HG03097 (cell line): ENCODE results near the gene CCDC18.
"Not testable (repeated sequence)": the region's sequence is repeated elsewhere in the genome, so short reads cannot be mapped to it uniquely, and the experiment has no call there.

Source experiments
- ATAC-seq: cut with Tn5 transposase; IDR thresholded peaks from one replicate; pipeline ENCODE4 v1.9.1; 2021; ENCODE audit not compliant: unreplicated experiment, low FRiP score

The CCDC18 gene

GRCh38 chr1:93221913-93222312 lies 41.4 kb downstream of the CCDC18 start:
- no peak for ATAC-seq

DNA sequence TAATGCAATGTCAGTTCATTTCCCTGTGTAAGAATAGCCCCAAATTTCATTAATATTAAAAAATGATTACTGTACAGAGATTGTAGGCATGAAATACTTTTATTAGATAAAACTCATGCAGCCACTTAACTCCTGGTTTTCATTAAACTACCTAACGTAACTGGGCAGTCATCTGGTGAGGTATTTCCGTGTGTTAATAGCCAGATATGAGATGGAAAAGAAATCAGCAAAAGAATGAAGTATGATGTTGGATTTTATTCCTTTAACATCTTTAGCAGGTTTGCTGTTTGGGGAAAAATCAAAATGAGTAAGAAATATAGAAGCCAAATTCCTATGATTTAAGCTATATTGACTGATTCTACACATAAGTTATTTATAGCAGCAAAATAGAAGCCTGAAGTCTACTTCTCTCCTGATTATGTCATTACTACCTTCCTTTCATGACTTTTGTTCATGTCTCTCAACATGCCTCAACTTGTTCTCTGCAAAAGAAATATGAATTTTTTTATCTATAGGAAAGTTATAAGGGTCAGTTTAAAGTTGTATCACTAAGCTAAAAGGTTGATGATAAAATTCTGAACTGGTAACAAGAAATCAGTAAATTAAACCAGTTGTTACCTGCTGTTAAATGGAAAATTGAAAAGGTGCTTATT lies 42.6 kb downstream of the CCDC18 start:
- ATAC-seq: no peak

GRCh38 chr1:93235261-93235660 lies 54.7 kb downstream of the CCDC18 start:
- no peak for ATAC-seq

DNA sequence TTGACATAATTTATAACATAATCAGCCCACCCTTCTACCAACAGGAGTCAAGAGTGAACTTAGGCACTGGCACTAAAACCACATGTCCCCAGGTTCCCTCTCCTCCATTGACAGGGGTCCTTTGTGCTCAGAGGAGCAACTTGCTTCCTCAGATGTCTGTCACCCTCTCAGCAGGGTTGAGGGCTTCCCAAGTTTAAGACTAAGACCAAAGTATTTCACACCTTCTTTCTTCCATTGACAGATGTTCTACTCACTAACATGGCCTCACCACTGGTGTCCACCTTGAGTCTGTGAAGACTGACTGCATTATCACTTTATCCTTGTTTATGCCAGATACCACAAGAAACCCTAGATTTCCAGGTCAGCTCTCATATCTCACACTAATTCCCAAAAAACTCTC lies 56.5 kb downstream of the CCDC18 start:
- ATAC-seq: no peak

- no peak for ATAC-seq
Measured at GRCh38 chr1:93238425-93238824, 57.9 kb downstream of the CCDC18 start.

DNA sequence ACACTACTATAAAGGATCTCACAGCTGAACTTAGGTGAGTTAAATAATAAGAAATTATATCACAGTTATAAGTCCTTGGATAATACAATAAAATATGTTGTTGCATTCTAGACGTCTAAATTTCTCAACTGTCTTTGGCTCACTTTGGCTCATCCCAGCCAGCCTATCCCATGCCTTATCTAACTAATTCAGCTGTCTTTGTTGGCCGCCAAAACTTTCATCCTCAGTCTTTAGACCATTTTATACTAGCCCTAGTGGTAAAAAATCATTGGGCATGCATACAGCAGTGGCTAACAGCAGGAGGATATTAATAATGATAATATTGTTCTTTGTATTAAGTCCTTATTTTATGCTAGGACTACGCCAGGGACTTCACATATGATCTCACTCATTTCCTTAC lies 59.3 kb downstream of the CCDC18 start:
- no peak for ATAC-seq

- ATAC-seq: not testable (repeated sequence)
Measured at GRCh38 chr1:93243233-93243632, 62.7 kb downstream of the CCDC18 start.

- ATAC-seq: no peak
Measured at GRCh38 chr1:93244298-93245069, 64.0 kb downstream of the CCDC18 start.

DNA sequence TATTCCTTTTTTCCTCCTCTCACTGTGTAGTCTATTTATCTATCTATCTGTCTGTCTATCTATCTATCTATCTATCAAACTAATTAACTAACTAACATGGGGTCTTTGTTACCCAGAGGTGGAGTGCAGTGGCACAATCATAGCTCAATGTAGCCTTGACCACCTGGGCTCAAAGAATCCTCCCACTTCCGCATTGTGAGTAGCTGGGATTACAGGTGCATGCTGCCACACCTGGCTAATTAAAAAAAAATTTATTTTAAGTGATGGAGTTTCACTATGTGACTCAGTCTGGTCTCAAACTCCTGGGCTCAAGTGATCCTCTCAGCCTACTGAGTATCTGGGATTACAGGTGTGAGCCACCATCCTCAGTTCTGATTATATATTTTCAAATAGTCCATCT lies 71.4 kb downstream of the CCDC18 start:
- ATAC-seq: no peak

GRCh38 chr1:93252598-93252997 lies 72.1 kb downstream of the CCDC18 start:
- no peak for ATAC-seq

DNA sequence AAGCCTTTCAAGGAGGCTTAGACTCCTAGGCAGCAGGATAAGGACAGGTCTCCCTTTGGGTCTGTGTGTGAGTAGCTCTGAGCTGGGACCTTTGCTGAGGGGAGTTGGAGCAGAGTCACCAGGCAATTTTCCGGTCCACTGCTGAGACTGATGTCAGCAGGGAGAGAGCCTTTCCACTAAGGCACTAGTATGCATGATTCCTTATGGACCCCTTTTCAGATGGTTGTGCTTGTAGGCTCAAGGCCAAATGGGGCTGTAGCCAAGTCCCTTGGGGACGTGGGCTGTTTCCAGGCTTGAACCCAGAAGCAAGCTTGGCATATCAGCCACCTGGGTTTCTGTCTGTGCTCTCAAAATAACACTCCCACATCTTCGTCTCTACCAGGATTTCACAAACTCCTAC lies 73.0 kb downstream of the CCDC18 start:
- no peak for ATAC-seq

DNA sequence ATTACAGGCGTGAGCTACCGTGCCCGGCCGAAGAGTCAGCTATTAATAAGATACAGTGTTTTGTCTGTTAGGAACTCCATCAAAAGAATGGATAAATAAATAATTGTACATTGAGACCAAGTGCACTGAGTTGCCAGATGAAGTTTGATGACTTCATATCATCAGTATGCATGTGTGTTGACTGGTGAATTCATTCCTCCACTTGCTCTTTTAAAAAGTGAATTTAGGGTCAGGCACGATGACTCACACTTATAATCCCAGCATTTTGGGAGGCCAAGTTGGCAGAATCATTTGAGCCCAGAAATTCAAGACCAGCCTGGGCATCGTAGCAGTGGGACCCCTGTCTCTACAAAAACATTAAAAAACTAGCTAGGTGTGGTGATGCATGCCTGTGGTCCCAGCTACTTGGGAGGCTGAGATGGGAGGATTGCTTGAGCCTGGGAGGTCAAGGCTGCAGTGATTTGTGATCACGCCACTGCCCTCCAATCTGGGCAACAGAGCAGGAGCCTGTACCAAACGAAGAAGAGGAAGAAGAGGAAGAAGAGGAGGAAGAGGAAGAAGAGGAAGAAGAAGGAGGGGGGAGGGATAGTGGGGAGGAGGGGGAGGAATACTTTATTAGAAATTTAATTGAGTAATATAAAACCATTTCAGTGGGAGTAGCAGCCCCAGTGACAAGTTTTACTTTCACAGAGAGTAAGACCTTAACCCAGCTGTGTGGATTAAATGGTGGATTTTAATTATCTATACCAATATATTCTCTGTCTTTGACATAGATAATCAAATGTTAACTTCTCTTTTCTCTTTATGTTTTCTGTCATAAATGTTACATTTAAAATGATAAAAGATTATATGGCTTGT lies 74.9 kb downstream of the CCDC18 start:
- no peak for ATAC-seq

DNA sequence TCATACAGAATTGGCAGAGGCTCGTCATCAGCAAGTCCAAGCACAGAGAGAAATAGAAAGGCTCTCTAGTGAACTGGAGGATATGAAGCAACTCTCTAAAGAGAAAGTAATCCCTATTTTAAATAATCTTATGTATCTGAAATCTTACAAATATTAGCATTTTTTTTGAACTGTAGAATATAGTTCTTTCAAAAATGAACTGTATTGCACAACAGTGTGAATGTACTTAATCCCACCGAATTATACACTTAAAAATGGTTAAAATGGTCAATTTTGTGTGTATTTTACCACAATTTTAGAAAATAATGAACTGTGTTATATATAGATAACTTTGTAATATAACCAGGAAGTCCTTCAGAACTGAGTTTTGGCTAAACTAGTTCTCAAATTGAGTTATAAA lies 75.9 kb downstream of the CCDC18 start:
- ATAC-seq: no peak

DNA sequence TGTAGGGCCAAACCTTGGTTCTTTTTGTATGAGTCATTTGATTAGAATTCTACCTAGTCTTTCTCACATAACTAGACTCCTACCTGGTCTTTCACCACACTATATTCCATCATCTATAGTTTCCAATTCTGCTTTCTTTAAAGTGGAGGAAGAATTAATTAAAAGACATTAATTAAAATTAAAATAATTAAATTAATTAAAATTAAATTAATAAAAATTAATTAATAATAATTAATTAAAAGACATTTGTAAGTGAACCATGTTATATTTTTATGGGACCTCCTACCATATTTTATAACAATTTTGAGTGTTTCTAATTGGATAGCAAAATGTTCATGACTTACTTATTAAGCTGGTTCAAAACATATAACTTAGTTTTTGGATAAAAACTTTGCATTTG lies 77.4 kb downstream of the CCDC18 start:
- ATAC-seq: no peak

- ATAC-seq: not testable (repeated sequence)
Measured at GRCh38 chr1:93260726-93261125, 80.2 kb downstream of the CCDC18 start.

- no peak for ATAC-seq
Measured at GRCh38 chr1:93262645-93263044, 82.1 kb downstream of the CCDC18 start.

DNA sequence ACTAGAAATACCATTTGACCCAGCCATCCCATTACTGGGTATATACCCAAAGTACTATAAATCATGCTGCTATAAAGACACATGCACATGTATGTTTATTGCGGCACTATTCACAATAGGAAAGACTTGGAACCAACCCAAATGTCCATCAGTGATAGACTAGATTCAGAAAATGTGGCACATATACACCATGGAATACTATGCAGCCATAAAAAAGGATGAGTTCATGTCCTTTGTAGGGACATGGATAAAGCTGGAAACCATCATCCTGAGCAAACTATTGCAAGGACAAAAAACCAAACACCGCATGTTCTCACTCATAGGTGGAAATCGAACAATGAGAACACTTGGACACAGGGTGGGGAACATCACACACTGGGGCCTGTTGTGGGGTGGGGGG lies 88.4 kb downstream of the CCDC18 start:
- not testable (repeated sequence) for ATAC-seq

DNA sequence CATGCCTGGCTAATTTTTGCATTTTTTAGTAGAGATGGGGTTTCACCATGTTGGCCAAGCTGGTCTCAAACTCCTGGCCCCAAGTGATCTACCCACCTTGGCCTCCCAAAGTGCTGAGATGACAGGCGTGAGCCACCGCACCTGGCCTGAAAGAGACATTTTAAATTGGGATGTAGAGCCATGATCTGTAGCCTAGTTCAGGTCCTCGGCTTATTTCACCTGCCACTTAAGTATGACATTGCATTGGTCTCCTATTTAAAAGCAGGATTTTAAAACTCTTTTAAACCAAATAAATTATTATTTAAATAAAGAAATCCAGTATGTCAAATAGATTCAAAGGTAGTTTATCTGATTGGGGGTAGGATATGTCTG lies 94.7 kb downstream of the CCDC18 start:
- not testable (repeated sequence) for ATAC-seq

DNA sequence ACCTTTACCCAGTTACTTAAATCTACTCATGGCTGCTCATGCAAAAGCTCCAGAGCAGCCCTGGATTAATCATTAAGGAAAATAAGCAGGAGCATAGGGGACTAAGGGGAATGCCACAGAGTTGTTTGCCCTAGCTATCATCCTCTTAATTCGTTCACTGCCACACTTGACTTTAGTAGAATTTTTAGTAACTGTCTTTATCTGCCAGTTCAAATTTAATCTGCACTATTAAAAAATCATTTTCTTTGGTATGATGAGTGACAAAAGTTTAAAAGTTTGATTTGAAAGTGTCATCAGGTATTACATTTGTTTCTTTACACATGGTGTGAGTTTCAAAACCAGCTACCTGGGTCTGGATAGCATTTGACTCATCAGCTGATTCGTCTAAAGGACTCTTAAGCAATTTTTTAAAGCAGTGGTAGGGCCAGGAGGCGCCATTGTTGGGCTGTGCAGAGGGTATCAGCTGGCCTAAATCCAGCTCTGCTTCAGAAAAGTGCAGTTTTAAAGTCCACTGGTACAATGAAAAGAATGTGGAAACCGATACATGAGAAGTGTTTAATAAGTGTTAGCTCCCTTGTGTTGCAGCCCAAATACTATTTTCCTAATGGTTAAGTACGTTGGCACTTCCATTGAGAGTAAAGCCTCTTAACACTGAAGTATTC lies 95.2 kb downstream of the CCDC18 start:
- ATAC-seq: no peak

- not testable (repeated sequence) for ATAC-seq
Measured at GRCh38 chr1:93277530-93277929, 97.0 kb downstream of the CCDC18 start.

DNA sequence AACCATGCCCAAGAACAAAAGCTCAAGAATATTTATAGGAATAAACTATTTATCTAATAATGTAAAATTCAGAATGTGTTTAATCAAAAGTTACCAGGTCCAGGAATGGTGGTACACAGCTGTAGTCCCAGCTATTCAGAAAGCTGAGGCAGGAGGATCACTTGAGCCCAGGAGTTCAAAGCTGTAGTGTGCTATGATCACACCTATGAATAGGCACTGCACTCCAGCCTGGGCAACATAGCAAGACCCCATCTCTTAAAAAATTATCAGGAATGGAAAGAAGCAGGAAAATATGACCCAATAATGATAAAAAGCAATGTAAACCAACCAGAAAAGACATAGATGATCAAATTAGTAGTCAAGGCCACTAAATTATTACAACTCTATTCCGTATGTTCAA lies 103.0 kb downstream of the CCDC18 start:
- no peak for ATAC-seq
